PFSK-1 (cell line): ENCODE measurements around the gene ZCCHC14.

Experiments
- FOXP2 ChIP-seq: optimal IDR thresholded peaks from 2 replicates; pipeline ENCODE3; 2011; ENCODE audit warnings: borderline replicate concordance, control low read depth, inconsistent platforms; ENCODE audit not compliant: insufficient read depth; ENCODE audit errors: extremely low read length, extremely low read depth
- POLR2AphosphoS5 ChIP-seq: IDR thresholded peaks from 2 replicates; pipeline ENCODE4 v1.6.1; 2012; ENCODE audit warnings: low read depth, mild to moderate bottlenecking, control low read depth, low read length, moderate library complexity
- SIN3A ChIP-seq: IDR thresholded peaks from 2 replicates; pipeline ENCODE4 v1.6.1; 2012; ENCODE audit warnings: mild to moderate bottlenecking, low read length, moderate library complexity, borderline replicate concordance; ENCODE audit not compliant: insufficient read depth
- TAF1 ChIP-seq: IDR thresholded peaks from 2 replicates; pipeline ENCODE4 v1.6.1; 2012; ENCODE audit warnings: low read length, control low read depth, borderline replicate concordance; ENCODE audit not compliant: insufficient read depth
- TF ChIP-seq, protein P1 (sequence below), 2 experiments: IDR thresholded peaks; 2 replicates each; pipeline versions ENCODE4 v1.6.1 to v1.8.0; 2011 to 2012; ENCODE audit warnings: low read depth in 2 of 2, low read length in 2 of 2, control low read depth in 1 of 2, inconsistent platforms in 1 of 2, mild to moderate bottlenecking in 1 of 2, moderate library complexity in 1 of 2; ENCODE audit not compliant: insufficient read depth in 1 of 2

DNA sequence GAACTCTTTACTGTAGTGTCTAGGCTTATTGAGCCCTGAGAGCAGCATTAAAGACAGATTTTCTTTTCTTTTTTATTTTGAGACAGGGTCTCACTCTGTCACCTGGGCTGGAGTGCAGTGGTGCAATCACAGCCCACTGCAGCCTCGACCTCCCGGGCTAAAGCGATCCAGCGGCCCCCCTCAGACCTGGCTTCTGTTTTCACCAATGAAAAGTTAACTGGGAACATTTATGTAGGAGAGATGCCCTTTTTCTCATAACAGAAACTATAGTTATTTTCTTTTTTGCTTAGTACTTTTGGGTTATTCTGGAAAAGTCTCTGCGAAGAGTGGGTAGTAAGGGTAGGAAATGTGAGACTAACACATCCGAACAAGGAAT lies 99.2 kb downstream of the ZCCHC14 start:
- TF ChIP-seq SIN3A = no peak
- TF ChIP-seq TAF1 = no peak
- TF ChIP-seq POLR2AphosphoS5 = no peak
- TF ChIP-seq, protein P1, sequence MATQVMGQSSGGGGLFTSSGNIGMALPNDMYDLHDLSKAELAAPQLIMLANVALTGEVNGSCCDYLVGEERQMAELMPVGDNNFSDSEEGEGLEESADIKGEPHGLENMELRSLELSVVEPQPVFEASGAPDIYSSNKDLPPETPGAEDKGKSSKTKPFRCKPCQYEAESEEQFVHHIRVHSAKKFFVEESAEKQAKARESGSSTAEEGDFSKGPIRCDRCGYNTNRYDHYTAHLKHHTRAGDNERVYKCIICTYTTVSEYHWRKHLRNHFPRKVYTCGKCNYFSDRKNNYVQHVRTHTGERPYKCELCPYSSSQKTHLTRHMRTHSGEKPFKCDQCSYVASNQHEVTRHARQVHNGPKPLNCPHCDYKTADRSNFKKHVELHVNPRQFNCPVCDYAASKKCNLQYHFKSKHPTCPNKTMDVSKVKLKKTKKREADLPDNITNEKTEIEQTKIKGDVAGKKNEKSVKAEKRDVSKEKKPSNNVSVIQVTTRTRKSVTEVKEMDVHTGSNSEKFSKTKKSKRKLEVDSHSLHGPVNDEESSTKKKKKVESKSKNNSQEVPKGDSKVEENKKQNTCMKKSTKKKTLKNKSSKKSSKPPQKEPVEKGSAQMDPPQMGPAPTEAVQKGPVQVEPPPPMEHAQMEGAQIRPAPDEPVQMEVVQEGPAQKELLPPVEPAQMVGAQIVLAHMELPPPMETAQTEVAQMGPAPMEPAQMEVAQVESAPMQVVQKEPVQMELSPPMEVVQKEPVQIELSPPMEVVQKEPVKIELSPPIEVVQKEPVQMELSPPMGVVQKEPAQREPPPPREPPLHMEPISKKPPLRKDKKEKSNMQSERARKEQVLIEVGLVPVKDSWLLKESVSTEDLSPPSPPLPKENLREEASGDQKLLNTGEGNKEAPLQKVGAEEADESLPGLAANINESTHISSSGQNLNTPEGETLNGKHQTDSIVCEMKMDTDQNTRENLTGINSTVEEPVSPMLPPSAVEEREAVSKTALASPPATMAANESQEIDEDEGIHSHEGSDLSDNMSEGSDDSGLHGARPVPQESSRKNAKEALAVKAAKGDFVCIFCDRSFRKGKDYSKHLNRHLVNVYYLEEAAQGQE (IDR thresholded peaks at IDR 0.05; ENCODE audit: insufficient read depth in 1 of 2, low read depth in 2 of 2, low read length in 2 of 2) = no peak
- no peak for TF ChIP-seq FOXP2
